Gastroesophageal sphincter (tissue), 4 donors: ENCODE measurements around the gene SUOX. TPM values are rescaled to one million over a fixed set of nuclear protein-coding genes. Genes with fewer than 3 reads are reported as not detected.

Experiments used
- ATAC-seq: fragments of 150-250 bp; one replicate; pipeline ENCODE4 v1.9.1; 2016; ENCODE audit warnings: mild to moderate bottlenecking, moderate library complexity
- H3K27ac ChIP-seq, 4 donors: fragments of 200-600 bp; sonication (generic) in 3 of 4; 1 replicate in 3 of 4; 2 replicates in 1 of 4; pipeline ENCODE4 v1.5.1; 2016 to 2019
- H3K27me3 ChIP-seq: fragments of 200-600 bp; sonication (generic); one replicate; pipeline ENCODE4 v1.5.1; 2019
- H3K36me3 ChIP-seq, 2 donors: fragments of 200-600 bp; sonication (generic); one replicate each; pipeline ENCODE4 v1.5.1; 2019; ENCODE audit warnings: control low read depth in 1 of 2
- H3K4me1 ChIP-seq, 3 donors: fragments of 200-600 bp; sonication (generic); 1 replicate in 2 of 3; 2 replicates in 1 of 3; pipeline ENCODE4 v1.5.1; 2016 to 2019; ENCODE audit warnings: control low read depth in 2 of 3
- H3K4me3 ChIP-seq, 2 donors: fragments of 200-600 bp; sonication (generic); one replicate each; pipeline ENCODE4 v1.5.1; 2019; ENCODE audit warnings: mild to moderate bottlenecking in 1 of 2, moderate library complexity in 1 of 2
- H3K9me3 ChIP-seq, 3 donors: fragments of 200-600 bp; sonication (generic); one replicate each; pipeline ENCODE4 v1.5.1; 2017 to 2019; ENCODE audit warnings: control low read depth in 2 of 3
- EP300 ChIP-seq: sonication (generic); formaldehyde crosslinking; IDR thresholded peaks from one replicate; pipeline ENCODE4 v1.6.1; 2017; ENCODE audit warnings: antibody characterized with exemption, mild to moderate bottlenecking
- POLR2A ChIP-seq, 2 donors: fragments of 450-650 bp; IDR thresholded peaks; one replicate each; pipeline ENCODE4 v1.6.1; 2017; ENCODE audit warnings: antibody characterized with exemption in 2 of 2, mild to moderate bottlenecking in 2 of 2, moderate library complexity in 1 of 2
- POLR2AphosphoS5 ChIP-seq: sonication (generic); formaldehyde crosslinking; IDR thresholded peaks from one replicate; pipeline ENCODE4 v1.6.1; 2017; ENCODE audit warnings: antibody characterized with exemption
- WGBS, 2 donors: methylation state at CpG; one replicate each; pipeline ENCODE4 v1.1.5; 2018; ENCODE audit warnings: low coverage in 1 of 2; 5-methylcytosine and 5-hydroxymethylcytosine counted together
- total RNA-seq, 4 donors: library from RNA; depleted of rRNA; stranded (reverse); fragments of >200 nt; gene quantifications; one replicate each; pipeline ENCODE4 v1.1.0, GENCODE V29; 2016
- TF ChIP-seq, protein P1 (sequence below), 4 experiments: fragments of 200-600 bp in 2 of 4; fragments of 450-650 bp in 2 of 4; sonication (generic) in 1 of 4; IDR thresholded peaks; one replicate each; pipeline ENCODE4 v1.5.1; 2017 to 2019; ENCODE audit warnings: antibody characterized with exemption in 4 of 4, mild to moderate bottlenecking in 2 of 4, moderate library complexity in 2 of 4

The SUOX gene
- total RNA-seq, 4 donors from 2014 or later = 17.3 to 30.7 (median 24.0) TPM

DNA sequence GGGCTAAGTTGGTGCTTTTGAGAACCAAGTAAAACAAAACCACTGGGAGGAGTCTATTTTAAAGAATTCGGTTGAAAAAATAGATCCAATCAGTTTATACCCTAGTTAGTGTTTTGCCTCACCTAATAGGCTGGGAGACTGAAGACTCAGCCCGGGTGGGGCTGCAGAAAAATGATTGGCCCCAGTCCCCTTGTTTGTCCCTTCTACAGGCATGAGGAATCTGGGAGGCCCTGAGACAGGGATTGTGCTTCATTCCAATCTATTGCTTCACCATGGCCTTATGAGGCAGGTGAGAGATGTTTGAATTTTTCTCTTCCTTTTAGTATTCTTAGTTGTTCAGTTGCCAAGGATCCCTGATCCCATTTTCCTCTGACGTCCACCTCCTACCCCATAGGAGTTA, 25.0 kb upstream of the SUOX start:
- H3K4me3 ChIP-seq = peak overlapping the region in 1 of 2 donors; percentile 58
- no peaks in the 10 kb centered on the region for H3K27me3 ChIP-seq
- H3K9me3 ChIP-seq = no peaks in the 10 kb centered on the region
- H3K36me3 ChIP-seq = peaks cover 0 to 34% of the 10 kb centered on the region in 2 donors
- peak overlapping the region; percentile 88 to 95 (median 92) for H3K27ac ChIP-seq
- peaks cover 3 to 69% (median 18%) of the 10 kb centered on the region in 3 donors for H3K4me1 ChIP-seq
- TF ChIP-seq EP300 (no peak), POLR2A (IDR thresholded peaks at IDR 0.05) (no peak), POLR2AphosphoS5 (no peak)
- TF ChIP-seq, protein P1, sequence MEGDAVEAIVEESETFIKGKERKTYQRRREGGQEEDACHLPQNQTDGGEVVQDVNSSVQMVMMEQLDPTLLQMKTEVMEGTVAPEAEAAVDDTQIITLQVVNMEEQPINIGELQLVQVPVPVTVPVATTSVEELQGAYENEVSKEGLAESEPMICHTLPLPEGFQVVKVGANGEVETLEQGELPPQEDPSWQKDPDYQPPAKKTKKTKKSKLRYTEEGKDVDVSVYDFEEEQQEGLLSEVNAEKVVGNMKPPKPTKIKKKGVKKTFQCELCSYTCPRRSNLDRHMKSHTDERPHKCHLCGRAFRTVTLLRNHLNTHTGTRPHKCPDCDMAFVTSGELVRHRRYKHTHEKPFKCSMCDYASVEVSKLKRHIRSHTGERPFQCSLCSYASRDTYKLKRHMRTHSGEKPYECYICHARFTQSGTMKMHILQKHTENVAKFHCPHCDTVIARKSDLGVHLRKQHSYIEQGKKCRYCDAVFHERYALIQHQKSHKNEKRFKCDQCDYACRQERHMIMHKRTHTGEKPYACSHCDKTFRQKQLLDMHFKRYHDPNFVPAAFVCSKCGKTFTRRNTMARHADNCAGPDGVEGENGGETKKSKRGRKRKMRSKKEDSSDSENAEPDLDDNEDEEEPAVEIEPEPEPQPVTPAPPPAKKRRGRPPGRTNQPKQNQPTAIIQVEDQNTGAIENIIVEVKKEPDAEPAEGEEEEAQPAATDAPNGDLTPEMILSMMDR (IDR thresholded peaks at IDR 0.05) = no peak
- ATAC-seq = peak; percentile 11
- 10 to 29% methylated on average over 2 to 3 of the region's 3 CpGs for WGBS, 2 donors

DNA sequence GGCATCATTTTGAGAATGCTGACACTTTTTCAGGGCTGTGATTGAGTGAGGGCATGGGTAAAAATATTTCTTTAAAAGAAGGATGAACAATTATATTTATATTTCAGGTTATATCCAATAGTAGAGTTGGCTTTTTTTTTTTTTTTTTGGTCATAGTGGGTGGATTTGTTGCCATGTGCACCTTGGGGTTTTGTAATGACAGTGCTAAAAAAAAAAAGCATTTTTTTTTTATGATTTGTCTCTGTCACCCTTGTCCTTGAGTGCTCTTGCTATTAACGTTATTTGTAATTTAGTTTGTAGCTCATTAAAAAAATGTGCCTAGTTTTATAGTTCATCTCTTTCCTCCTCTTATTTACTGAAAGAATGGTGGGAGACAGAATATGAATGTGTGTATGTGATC, 24.6 kb upstream of the SUOX start:
- TF ChIP-seq, protein P1 (IDR thresholded peaks at IDR 0.05) = no peak
- no peak for TF ChIP-seq POLR2A (IDR thresholded peaks at IDR 0.05)
- TF ChIP-seq EP300 = no peak
- TF ChIP-seq POLR2AphosphoS5 = no peak
- Histone ChIP-seq H3K4me1 (peaks cover 3 to 69% (median 18%) of the 10 kb centered on the region in 3 donors), H3K9me3 (no peaks in the 10 kb centered on the region), H3K27me3 (no peaks in the 10 kb centered on the region), H3K27ac (peak overlapping the region; percentile 90 to 95 (median 94)), H3K4me3 (peak overlapping the region; percentile 58 to 75), H3K36me3 (peaks cover 0 to 36% of the 10 kb centered on the region in 2 donors)
- no peak for ATAC-seq
- 0 to 24% methylated on average over 1 of the region's 1 CpG for WGBS, 2 donors

DNA sequence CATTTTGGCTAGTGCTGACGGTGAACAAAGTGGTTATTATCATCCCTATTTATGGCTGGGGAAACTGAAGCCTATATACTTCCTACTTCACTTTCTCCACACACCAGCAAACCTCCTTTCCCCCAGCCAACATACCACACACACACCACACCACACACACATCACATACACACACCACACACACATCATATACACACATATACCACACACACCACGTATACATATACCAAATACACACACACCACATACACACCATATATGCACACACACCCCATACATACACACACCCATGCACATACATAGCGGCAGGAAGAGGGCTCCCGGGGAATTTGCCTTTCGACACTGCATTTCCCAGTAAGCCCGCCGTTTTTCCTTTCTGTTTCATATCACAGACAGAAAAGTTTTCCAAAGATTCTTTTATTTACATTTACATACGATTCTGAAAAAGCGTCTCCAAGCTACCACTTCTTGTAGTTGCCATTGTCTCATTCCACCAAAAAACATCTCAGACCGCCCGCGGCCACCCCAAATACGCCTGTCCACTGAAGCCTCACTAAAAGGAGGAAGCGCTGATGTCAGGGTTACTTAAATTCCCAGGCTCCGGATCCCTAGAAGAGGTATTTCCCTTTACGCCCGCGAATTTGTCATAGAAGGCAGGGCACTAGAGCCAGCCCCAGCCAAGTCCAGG, 24.0 kb upstream of the SUOX start:
- 0 to 1% methylated on average over 9 to 13 of the region's 18 CpGs for WGBS, 2 donors
- H3K4me1 ChIP-seq = peaks cover 3 to 69% (median 18%) of the 10 kb centered on the region in 3 donors
- no peak for ATAC-seq
- H3K4me3 ChIP-seq = peak overlapping the region; percentile 58 to 75
- peak overlapping the region; percentile 90 to 95 (median 94) for H3K27ac ChIP-seq
- H3K27me3 ChIP-seq = no peaks in the 10 kb centered on the region
- TF ChIP-seq POLR2AphosphoS5 = peak; percentile 90
- TF ChIP-seq EP300 = no peak
- TF ChIP-seq, protein P1 (IDR thresholded peaks at IDR 0.05) = no peak
- peak; percentile 79 to 83 for TF ChIP-seq POLR2A (IDR thresholded peaks at IDR 0.05)
- H3K9me3 ChIP-seq = no peaks in the 10 kb centered on the region
- H3K36me3 ChIP-seq = peaks cover 0 to 35% of the 10 kb centered on the region in 2 donors

DNA sequence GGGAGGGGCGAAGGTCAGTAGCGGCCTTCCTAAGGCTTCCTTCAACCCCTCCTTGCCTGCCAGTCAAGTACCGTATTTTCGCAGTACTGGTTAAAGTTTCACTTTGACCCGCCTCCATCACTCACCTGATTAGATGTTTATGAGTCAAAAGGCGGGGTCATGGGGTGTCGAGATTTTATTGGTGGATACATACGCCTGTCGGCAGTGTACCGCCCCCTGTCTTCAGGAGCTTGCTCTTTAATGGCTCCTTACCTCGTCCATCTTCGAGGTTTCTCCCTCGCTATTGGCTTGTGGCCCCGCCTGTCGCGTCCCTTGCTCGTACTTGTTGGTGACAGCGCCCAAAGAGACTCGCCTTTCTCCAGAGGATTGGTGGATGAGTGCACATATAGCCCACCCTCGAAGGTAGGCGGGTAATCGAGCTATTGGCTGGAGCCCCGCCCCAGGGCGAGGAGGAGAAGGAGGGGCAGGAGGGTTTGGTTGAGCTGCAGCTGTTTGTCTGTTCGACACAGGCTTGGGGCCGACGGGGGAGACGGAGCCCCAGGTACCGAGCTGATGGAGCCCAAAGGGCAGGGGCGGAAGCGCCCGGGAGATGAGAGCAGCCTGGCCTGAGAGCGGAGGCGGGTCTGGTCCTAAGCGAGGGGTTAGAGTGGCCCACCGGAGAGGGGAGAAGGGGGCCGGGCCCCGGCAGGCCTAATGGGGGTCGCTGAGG, 23.3 kb upstream of the SUOX start, which contains the start of gene RAB5B:
Gene RAB5B, plus strand, starts transcription at position 480 of the 709 bp plus-strand sequence. CDS start 12,883 bp downstream, outside the sequence.
- H3K36me3 ChIP-seq = peaks cover 0 to 28% of the 10 kb centered on the region in 2 donors
- H3K4me3 ChIP-seq = peak within 1 kb of the TSS; percentile 94 to 99
- TF ChIP-seq POLR2AphosphoS5 (peak; percentile 91), POLR2A (IDR thresholded peaks at IDR 0.05) (peak; percentile 94 to 96), EP300 (no peak)
- TF ChIP-seq, protein P1 (IDR thresholded peaks at IDR 0.05) = peak in 1 of 4 experiments; percentile 36
- H3K27ac ChIP-seq = peak within 1 kb of the TSS; percentile 97 to 99 (median 97)
- H3K9me3 ChIP-seq = no peaks in the 10 kb centered on the region
- H3K4me1 ChIP-seq = peaks cover 3 to 71% (median 18%) of the 10 kb centered on the region in 3 donors
- no peaks in the 10 kb centered on the region for H3K27me3 ChIP-seq
- WGBS, 2 donors = 0% methylated on average over 13 to 14 of the region's 39 CpGs
- peak; percentile 95 for ATAC-seq
